ENCODE data around the gene CYP27B1. TPM values are rescaled to one million over a fixed set of nuclear protein-coding genes. Genes with fewer than 3 reads are reported as not detected.
A peak's percentile ranks its signal among the peaks of the same experiment; 100 is the strongest.

CYP27B1 gene
- total and polyA plus RNA-seq, 8 donors: 0.58 to 4.7 (median 1.5) TPM

- peaks cover 26 to 65% of the 10 kb centered on the region in 2 donors for H3K4me1 ChIP-seq
- intact Hi-C loops (cut with DNase I): no loop called here
- TF ChIP-seq, protein P1, sequence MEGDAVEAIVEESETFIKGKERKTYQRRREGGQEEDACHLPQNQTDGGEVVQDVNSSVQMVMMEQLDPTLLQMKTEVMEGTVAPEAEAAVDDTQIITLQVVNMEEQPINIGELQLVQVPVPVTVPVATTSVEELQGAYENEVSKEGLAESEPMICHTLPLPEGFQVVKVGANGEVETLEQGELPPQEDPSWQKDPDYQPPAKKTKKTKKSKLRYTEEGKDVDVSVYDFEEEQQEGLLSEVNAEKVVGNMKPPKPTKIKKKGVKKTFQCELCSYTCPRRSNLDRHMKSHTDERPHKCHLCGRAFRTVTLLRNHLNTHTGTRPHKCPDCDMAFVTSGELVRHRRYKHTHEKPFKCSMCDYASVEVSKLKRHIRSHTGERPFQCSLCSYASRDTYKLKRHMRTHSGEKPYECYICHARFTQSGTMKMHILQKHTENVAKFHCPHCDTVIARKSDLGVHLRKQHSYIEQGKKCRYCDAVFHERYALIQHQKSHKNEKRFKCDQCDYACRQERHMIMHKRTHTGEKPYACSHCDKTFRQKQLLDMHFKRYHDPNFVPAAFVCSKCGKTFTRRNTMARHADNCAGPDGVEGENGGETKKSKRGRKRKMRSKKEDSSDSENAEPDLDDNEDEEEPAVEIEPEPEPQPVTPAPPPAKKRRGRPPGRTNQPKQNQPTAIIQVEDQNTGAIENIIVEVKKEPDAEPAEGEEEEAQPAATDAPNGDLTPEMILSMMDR (IDR thresholded peaks at IDR 0.05): no peak
- peaks cover 19 to 33% of the 10 kb centered on the region in 2 donors for H3K27me3 ChIP-seq
- DNase-seq (no peak), ATAC-seq (no peak)
- H3K4me3 ChIP-seq: no peak overlapping the region
- no peak overlapping the region for H3K27ac ChIP-seq
- H3K9me3 ChIP-seq: no peaks in the 10 kb centered on the region
- H3K36me3 ChIP-seq: peaks cover 0 to 28% of the 10 kb centered on the region in 2 donors
Measured at GRCh38 chr12:57769594-57769993, 2.7 kb upstream of the CYP27B1 start.

- Histone ChIP-seq H3K36me3 (peaks cover 0 to 28% of the 10 kb centered on the region in 2 donors), H3K4me1 (peaks cover 28 to 52% of the 10 kb centered on the region in 2 donors), H3K9me3 (no peaks in the 10 kb centered on the region), H3K27me3 (peaks cover 24 to 50% of the 10 kb centered on the region in 2 donors), H3K4me3 (no peak overlapping the region), H3K27ac (no peak overlapping the region)
- DNase-seq (no peak), ATAC-seq (no peak)
- TF ChIP-seq, protein P1 (IDR thresholded peaks at IDR 0.05): no peak
- intact Hi-C loops (cut with DNase I): no loop called here
Measured at GRCh38 chr12:57767876-57768275, 998 bp upstream of the CYP27B1 start.

DNA sequence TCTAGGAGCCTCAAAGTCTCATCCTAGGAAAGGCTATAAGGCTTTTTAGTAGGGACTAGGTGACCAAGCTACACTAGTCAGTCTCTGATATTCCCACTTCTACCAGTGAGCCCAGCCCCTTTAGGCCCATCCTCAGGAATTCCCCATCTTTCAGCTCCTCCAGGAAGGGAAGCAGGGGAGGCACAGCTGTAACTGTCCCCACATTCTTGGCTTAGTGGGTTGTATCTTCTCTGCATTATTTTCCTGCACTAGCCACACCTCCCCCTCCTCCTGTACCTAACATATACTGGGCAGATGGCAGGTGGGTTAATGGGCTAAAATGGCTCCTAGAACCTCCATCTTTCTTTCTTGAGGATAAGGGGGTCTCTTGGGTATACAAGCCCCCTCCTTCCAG lies 424 bp upstream of the CYP27B1 start:
- H3K9me3 ChIP-seq: no peaks in the 10 kb centered on the region
- H3K27me3 ChIP-seq: peaks cover 24 to 55% of the 10 kb centered on the region in 2 donors
- intact Hi-C loops (cut with DNase I): no loop called here
- no peak overlapping the region for H3K27ac ChIP-seq
- H3K36me3 ChIP-seq: peaks cover 0 to 28% of the 10 kb centered on the region in 2 donors
- peak overlapping the region in 1 of 2 donors; percentile 45 for H3K4me3 ChIP-seq
- H3K4me1 ChIP-seq: peaks cover 28 to 48% of the 10 kb centered on the region in 2 donors
- TF ChIP-seq, protein P1 (IDR thresholded peaks at IDR 0.05): no peak
- no peak for ATAC-seq
- DNase-seq: no peak

GRCh38 chr12:57765698-57766463 lies 997 bp downstream of the CYP27B1 start:
- H3K36me3 ChIP-seq: peaks cover 0 to 28% of the 10 kb centered on the region in 2 donors
- TF ChIP-seq, protein P1 (IDR thresholded peaks at IDR 0.05): no peak
- H3K27ac ChIP-seq: no peak overlapping the region
- H3K27me3 ChIP-seq: peaks cover 24 to 55% of the 10 kb centered on the region in 2 donors
- no peaks in the 10 kb centered on the region for H3K9me3 ChIP-seq
- intact Hi-C loops (cut with DNase I): no loop called here
- H3K4me1 ChIP-seq: peaks cover 23 to 39% of the 10 kb centered on the region in 2 donors
- H3K4me3 ChIP-seq: peak overlapping the region; percentile 38 to 45
- no peak for DNase-seq
- peak; percentile 64 for ATAC-seq

DNA sequence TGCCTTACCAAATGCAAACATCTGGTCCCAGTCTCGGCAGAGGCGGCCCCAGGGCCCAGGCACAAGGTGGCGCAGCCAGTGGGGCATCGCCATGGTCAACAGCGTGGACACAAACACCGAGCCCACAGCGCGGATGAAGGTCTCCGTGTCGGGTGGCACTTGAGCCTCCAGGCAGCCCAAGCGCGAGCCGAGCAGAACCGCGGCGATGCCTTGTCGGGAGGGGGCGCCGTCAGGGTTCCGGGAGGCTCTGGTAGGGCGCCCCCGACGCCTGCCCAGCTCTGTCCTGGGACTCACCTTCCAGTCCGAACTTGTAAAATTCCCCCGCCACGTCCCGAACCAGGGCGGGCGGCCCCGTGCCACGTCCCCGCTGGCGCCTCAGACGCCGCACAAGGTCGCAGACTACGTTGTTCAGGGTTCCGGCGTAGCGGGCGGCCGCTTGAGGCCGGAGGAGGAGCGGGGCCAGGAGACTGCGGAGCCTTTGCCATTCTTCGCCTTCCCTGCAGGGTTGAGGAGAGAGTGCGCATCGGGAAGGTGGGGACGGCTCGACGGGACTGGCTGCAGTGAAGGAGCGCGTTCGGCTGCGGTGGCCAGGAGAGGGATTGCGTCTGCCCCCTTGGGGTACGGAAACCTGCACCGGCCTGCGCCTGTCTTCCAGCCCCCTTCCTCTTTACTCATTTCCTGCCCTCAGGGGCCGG lies 1.7 kb downstream of the CYP27B1 start:
- ATAC-seq (peak; percentile 60), DNase-seq (peak in 1 of 4 donors; percentile 86)
- Histone ChIP-seq H3K27ac (no peak overlapping the region), H3K4me1 (peaks cover 23 to 32% of the 10 kb centered on the region in 2 donors), H3K36me3 (peaks cover 0 to 22% of the 10 kb centered on the region in 2 donors), H3K4me3 (peak overlapping the region; percentile 38 to 45), H3K27me3 (peaks cover 24 to 55% of the 10 kb centered on the region in 2 donors), H3K9me3 (no peaks in the 10 kb centered on the region)
- intact Hi-C loops (cut with DNase I): no loop called here
- TF ChIP-seq, protein P1 (IDR thresholded peaks at IDR 0.05): peak in 1 of 2 donors; percentile 15
